Measurements from ENCODE around the gene EPYC.

- TF ChIP-seq ARNTL (CRISPR knock-in tag; IDR thresholded peaks at IDR 0.05; ENCODE audit: borderline replicate concordance, low read depth), result no peak
- TF ChIP-seq ZNF565 (CRISPR knock-in tag; conservative IDR thresholded peaks at IDR 0.05; ENCODE audit: low read depth), result no peak
- no peak for TF ChIP-seq TCF4 (CRISPR knock-in tag; IDR thresholded peaks at IDR 0.05; ENCODE audit: borderline replicate concordance)
These were observed 27.5 kb downstream of the EPYC start for GRCh38 chr12:90977224-90977623.

Measured in SK-N-SH treated with all-trans-retinoic acid at 6 μM for 48 hours (cell line).